OCI-LY3 (cell line): ENCODE data around the gene TMEFF1.

ENCODE experiments used
- H2AFZ ChIP-seq: fragments of 200-600, 300-600 bp; shearing (Covaris generic); 2 replicates; pipeline ENCODE4 v1.6.0; 2014; ENCODE audit warnings: antibody characterized with exemption, low read depth, low read length
- H3K27ac ChIP-seq: fragments of 200-600, 300-600 bp; sonication (generic); 2 replicates; pipeline ENCODE4 v1.5.1; 2014; ENCODE audit warnings: mild to moderate bottlenecking, low read length, moderate library complexity, mixed read lengths
- H3K27me3 ChIP-seq: fragments of 200-600, 300-600 bp; sonication (generic); 2 replicates; pipeline ENCODE4 v1.6.1; 2014; ENCODE audit warnings: low read depth, low read length, mixed read lengths
- H3K36me3 ChIP-seq: fragments of 200-600, 300-600 bp; sonication (generic); replicated peaks from 2 replicates; pipeline ENCODE3; 2014; ENCODE audit warnings: low read depth, low read length, mixed read lengths
- H3K4me1 ChIP-seq: fragments of 300-600, 200-600 bp; sonication (generic); 2 replicates; pipeline ENCODE4 v1.6.1; 2014; ENCODE audit warnings: low read length, mixed read lengths
- H3K4me2 ChIP-seq: fragments of 200-600, 300-600 bp; sonication (generic); 2 replicates; pipeline ENCODE4 v1.6.1; 2014; ENCODE audit warnings: low read length, mixed read lengths
- H3K4me3 ChIP-seq: fragments of 300-600, 200-600 bp; sonication (generic); 2 replicates; pipeline ENCODE4 v1.5.1; 2014; ENCODE audit warnings: antibody characterized with exemption, mild to moderate bottlenecking, low read length, moderate library complexity
- H3K79me2 ChIP-seq: fragments of 300-600, 200-600 bp; shearing (Covaris generic); 2 replicates; pipeline ENCODE4 v1.6.1; 2014; ENCODE audit warnings: mild to moderate bottlenecking, low read length, mixed read lengths
- H3K9ac ChIP-seq: fragments of 300-600, 200-600 bp; shearing (Covaris generic); 2 replicates; pipeline ENCODE4 v1.6.0; 2014; ENCODE audit warnings: mild to moderate bottlenecking, low read length, moderate library complexity
- H3K9me3 ChIP-seq: fragments of 200-600, 300-600 bp; shearing (Covaris generic); 2 replicates; pipeline ENCODE4 v1.6.1; 2014; ENCODE audit warnings: low read length, mixed read lengths; ENCODE audit not compliant: insufficient read depth
- H4K20me1 ChIP-seq: fragments of 200-600, 300-600 bp; sonication (generic); 2 replicates; pipeline ENCODE4 v1.6.1; 2016; ENCODE audit warnings: low read length, mixed read lengths; ENCODE audit not compliant: insufficient read depth
- CTCF ChIP-seq: fragments of 200-600, 300-600 bp; sonication (generic); IDR thresholded peaks from 2 replicates; pipeline ENCODE4 v1.5.1; 2014; ENCODE audit warnings: antibody characterized with exemption, low read length, low read depth
- EZH2phosphoT487 ChIP-seq: fragments of 200-600 bp; shearing (Covaris generic); IDR thresholded peaks from 2 replicates; pipeline ENCODE4 v1.6.1; 2018; ENCODE audit warnings: antibody characterized with exemption, mixed run types, low read depth

TMEFF1 gene

GRCh38 chr9:100619194-100619593 is 146.2 kb downstream of the TMEFF1 start:
- TF ChIP-seq CTCF, result no peak
- TF ChIP-seq EZH2phosphoT487, result no peak
- Histone ChIP-seq H2AFZ (no peak overlapping the region), H3K79me2 (no peaks in the 10 kb centered on the region), H3K4me2 (no peak overlapping the region), H3K4me3 (no peak overlapping the region), H3K9me3 (no peaks in the 10 kb centered on the region), H3K36me3 (no peaks in the 10 kb centered on the region), H3K27me3 (no peaks in the 10 kb centered on the region), H3K9ac (no peak overlapping the region), H3K4me1 (no peaks in the 10 kb centered on the region), H3K27ac (no peak overlapping the region), H4K20me1 (no peaks in the 10 kb centered on the region)

GRCh38 chr9:100619665-100620064 is 146.7 kb downstream of the TMEFF1 start:
- Histone ChIP-seq H3K9me3 (no peaks in the 10 kb centered on the region), H3K36me3 (no peaks in the 10 kb centered on the region), H3K4me3 (no peak overlapping the region), H3K4me1 (no peaks in the 10 kb centered on the region), H4K20me1 (no peaks in the 10 kb centered on the region), H3K27me3 (no peaks in the 10 kb centered on the region), H3K79me2 (no peaks in the 10 kb centered on the region), H3K4me2 (no peak overlapping the region), H2AFZ (no peak overlapping the region), H3K27ac (no peak overlapping the region), H3K9ac (no peak overlapping the region)
- TF ChIP-seq CTCF (no peak), EZH2phosphoT487 (no peak)

- H3K79me2 ChIP-seq, result no peaks in the 10 kb centered on the region
- no peaks in the 10 kb centered on the region for H3K4me1 ChIP-seq
- H4K20me1 ChIP-seq, result no peaks in the 10 kb centered on the region
- no peak overlapping the region for H2AFZ ChIP-seq
- H3K9ac ChIP-seq, result no peak overlapping the region
- H3K27me3 ChIP-seq, result no peaks in the 10 kb centered on the region
- TF ChIP-seq CTCF, result no peak
- TF ChIP-seq EZH2phosphoT487, result no peak
- no peak overlapping the region for H3K27ac ChIP-seq
- H3K9me3 ChIP-seq, result no peaks in the 10 kb centered on the region
- no peak overlapping the region for H3K4me2 ChIP-seq
- H3K36me3 ChIP-seq, result no peaks in the 10 kb centered on the region
- no peak overlapping the region for H3K4me3 ChIP-seq
Measured at GRCh38 chr9:100623969-100624368, 151.0 kb downstream of the TMEFF1 start.

GRCh38 chr9:100626949-100627348 is 154.0 kb downstream of the TMEFF1 start:
- Histone ChIP-seq H3K4me3 (no peak overlapping the region), H3K9me3 (no peaks in the 10 kb centered on the region), H3K79me2 (no peaks in the 10 kb centered on the region), H3K27me3 (no peaks in the 10 kb centered on the region), H3K9ac (no peak overlapping the region), H2AFZ (no peak overlapping the region), H3K4me2 (no peak overlapping the region), H3K27ac (no peak overlapping the region), H4K20me1 (no peaks in the 10 kb centered on the region), H3K36me3 (no peaks in the 10 kb centered on the region), H3K4me1 (no peaks in the 10 kb centered on the region)
- TF ChIP-seq EZH2phosphoT487 (no peak), CTCF (no peak)
